HEK293 (cell line): ENCODE results near the gene MIEF2.

ENCODE experiments used
- CTCF ChIP-seq: fragments of 450-650 bp; formaldehyde crosslinking; IDR thresholded peaks from 2 replicates; pipeline ENCODE4 v1.5.1; 2016; ENCODE audit warnings: missing biosample characterization, missing genetic modification characterization
- ZBTB1 ChIP-seq: fragments of 450-650 bp; formaldehyde crosslinking; IDR thresholded peaks from 2 replicates; pipeline ENCODE4 v1.5.1; 2016; ENCODE audit warnings: missing biosample characterization, missing genetic modification characterization
- ZFP69B ChIP-seq: fragments of 450-650 bp; formaldehyde crosslinking; IDR thresholded peaks from 2 replicates; pipeline ENCODE4 v1.5.1; 2016; ENCODE audit warnings: missing biosample characterization, missing genetic modification characterization
- ZNF138 ChIP-seq: fragments of 450-650 bp; formaldehyde crosslinking; IDR thresholded peaks from 2 replicates; pipeline ENCODE4 v1.5.1; 2016; ENCODE audit warnings: missing biosample characterization, missing genetic modification characterization, borderline replicate concordance
- ZNF423 ChIP-seq: fragments of 450-650 bp; formaldehyde crosslinking; IDR thresholded peaks from 2 replicates; pipeline ENCODE4 v1.5.1; 2016; ENCODE audit warnings: missing biosample characterization, missing genetic modification characterization
- ZNF621 ChIP-seq: fragments of 450-650 bp; formaldehyde crosslinking; IDR thresholded peaks from 2 replicates; pipeline ENCODE4 v1.5.1; 2017; ENCODE audit warnings: missing biosample characterization, missing genetic modification characterization
- ZNF701 ChIP-seq: fragments of 450-650 bp; formaldehyde crosslinking; IDR thresholded peaks from 2 replicates; pipeline ENCODE4 v1.5.1; 2016; ENCODE audit warnings: missing biosample characterization, missing genetic modification characterization
- ZNF785 ChIP-seq: fragments of 450-650 bp; formaldehyde crosslinking; IDR thresholded peaks from 2 replicates; pipeline ENCODE4 v1.5.1; 2016; ENCODE audit warnings: missing biosample characterization, missing genetic modification characterization
- ZSCAN5A ChIP-seq: fragments of 450-650 bp; formaldehyde crosslinking; IDR thresholded peaks from 2 replicates; pipeline ENCODE4 v1.5.1; 2016; ENCODE audit warnings: missing biosample characterization, missing genetic modification characterization

GRCh38 chr17:18285296-18285695 is 24.8 kb downstream of the MIEF2 start:
- TF ChIP-seq CTCF, result no peak
- TF ChIP-seq ZNF138, result no peak
- no peak for TF ChIP-seq ZNF701 (tag by site-specific recombination)
- no peak for TF ChIP-seq ZNF785 (tag by site-specific recombination)
- no peak for TF ChIP-seq ZSCAN5A (tag by site-specific recombination)
- TF ChIP-seq ZNF621, result no peak
- no peak for TF ChIP-seq ZNF423 (tag by site-specific recombination)
- no peak for TF ChIP-seq ZFP69B (tag by site-specific recombination)
- no peak for TF ChIP-seq ZBTB1
